ENCODE measurements around the gene PROSER3. TPM values are rescaled to one million over a fixed set of nuclear protein-coding genes. Genes with fewer than 3 reads are reported as not detected.

PROSER3 gene
- total and polyA plus RNA-seq, 12 donors, result 4.4 to 27.3 (median 11.0) TPM

- TF ChIP-seq CTCF (IDR thresholded peaks at IDR 0.05) (no peak), POLR2A (IDR thresholded peaks at IDR 0.05) (no peak)
- H3K4me1 ChIP-seq (replicated peaks in 1 of 2), result no peaks in the 10 kb centered on the region
- peaks cover 2% of the 10 kb centered on the region for H3K27me3 ChIP-seq
- 52 to 76% (median 71%) methylated on average over 6 to 18 of the region's 18 CpGs for WGBS, 4 donors
- no peaks in the 10 kb centered on the region for H3K36me3 ChIP-seq (replicated peaks in 1 of 2)
- no peak for DNase-seq
- no peaks in the 10 kb centered on the region for H3K9me3 ChIP-seq (replicated peaks in 1 of 3)
- H3K4me3 ChIP-seq, result no peak overlapping the region
- intact Hi-C loops (cut with DNase I), result loop anchor here in 1 of 2 donors (10.0 kb wide), 1 partner anchor 107 kb away; the partner anchor contains the start of gene ZBTB32
- H3K27ac ChIP-seq, result no peak overlapping the region
Measured at GRCh38 chr19:35811317-35812219, 53.6 kb downstream of the PROSER3 start.

GRCh38 chr19:35812220-35813042 is 54.5 kb downstream of the PROSER3 start, which contains the start of gene PRODH2:
PRODH2 (minus strand) TSS chr19:35812845; CDS start chr19:35812805, 40 bp downstream.
- no peak within 1 kb of the TSS for H3K27ac ChIP-seq
- intact Hi-C loops (cut with DNase I), result loop anchor here in 1 of 2 donors (10.0 kb wide), 1 partner anchor 108 kb away; the partner anchor contains the start of gene ZBTB32
- WGBS, 4 donors, result 73 to 77% (median 75%) methylated on average over 18 to 26 of the region's 26 CpGs
- TF ChIP-seq POLR2A (IDR thresholded peaks at IDR 0.05) (no peak), CTCF (IDR thresholded peaks at IDR 0.05) (no peak)
- H3K36me3 ChIP-seq (replicated peaks in 1 of 2), result no peaks in the 10 kb centered on the region
- no peak for DNase-seq
- no peaks in the 10 kb centered on the region for H3K9me3 ChIP-seq (replicated peaks in 1 of 3)
- no peaks in the 10 kb centered on the region for H3K4me1 ChIP-seq (replicated peaks in 1 of 2)
- H3K4me3 ChIP-seq, result no peak within 1 kb of the TSS
- H3K27me3 ChIP-seq, result peaks cover 2% of the 10 kb centered on the region

GRCh38 chr19:35813043-35813890 is 55.3 kb downstream of the PROSER3 start:
- WGBS, 4 donors, result 67 to 82% (median 81%) methylated on average over 11 of the region's 11 CpGs

More at GRCh38 chr19:35813043-35813890, 55.3 kb downstream of the PROSER3 start:
- TF ChIP-seq CTCF (IDR thresholded peaks at IDR 0.05) (no peak), POLR2A (IDR thresholded peaks at IDR 0.05) (no peak)
- Histone ChIP-seq H3K4me1 (replicated peaks in 1 of 2) (no peaks in the 10 kb centered on the region), H3K27ac (no peak overlapping the region), H3K9me3 (replicated peaks in 1 of 3) (no peaks in the 10 kb centered on the region), H3K36me3 (replicated peaks in 1 of 2) (no peaks in the 10 kb centered on the region), H3K4me3 (no peak overlapping the region), H3K27me3 (no peaks in the 10 kb centered on the region)
- no peak for DNase-seq
- intact Hi-C loops (cut with DNase I), result loop anchor here in 1 of 2 donors (10.0 kb wide), 1 partner anchor 108 kb away; the partner anchor contains the start of gene ZBTB32

Data from adrenal gland (tissue), 12 donors.